ENCODE data around the gene CDY1B. TPM values are rescaled to one million over a fixed set of nuclear protein-coding genes. Genes with fewer than 3 reads are reported as not detected.
"Not testable (repeated sequence)": the region's sequence is repeated elsewhere in the genome, so short reads cannot be mapped to it uniquely, and the experiment has no call there.

The CDY1B gene, protein sequence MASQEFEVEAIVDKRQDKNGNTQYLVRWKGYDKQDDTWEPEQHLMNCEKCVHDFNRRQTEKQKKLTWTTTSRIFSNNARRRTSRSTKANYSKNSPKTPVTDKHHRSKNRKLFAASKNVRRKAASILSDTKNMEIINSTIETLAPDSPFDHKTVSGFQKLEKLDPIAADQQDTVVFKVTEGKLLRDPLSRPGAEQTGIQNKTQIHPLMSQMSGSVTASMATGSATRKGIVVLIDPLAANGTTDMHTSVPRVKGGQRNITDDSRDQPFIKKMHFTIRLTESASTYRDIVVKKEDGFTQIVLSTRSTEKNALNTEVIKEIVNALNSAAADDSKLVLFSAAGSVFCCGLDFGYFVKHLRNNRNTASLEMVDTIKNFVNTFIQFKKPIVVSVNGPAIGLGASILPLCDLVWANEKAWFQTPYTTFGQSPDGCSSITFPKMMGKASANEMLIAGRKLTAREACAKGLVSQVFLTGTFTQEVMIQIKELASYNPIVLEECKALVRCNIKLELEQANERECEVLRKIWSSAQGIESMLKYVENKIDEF
- total RNA-seq = not detected

DNA sequence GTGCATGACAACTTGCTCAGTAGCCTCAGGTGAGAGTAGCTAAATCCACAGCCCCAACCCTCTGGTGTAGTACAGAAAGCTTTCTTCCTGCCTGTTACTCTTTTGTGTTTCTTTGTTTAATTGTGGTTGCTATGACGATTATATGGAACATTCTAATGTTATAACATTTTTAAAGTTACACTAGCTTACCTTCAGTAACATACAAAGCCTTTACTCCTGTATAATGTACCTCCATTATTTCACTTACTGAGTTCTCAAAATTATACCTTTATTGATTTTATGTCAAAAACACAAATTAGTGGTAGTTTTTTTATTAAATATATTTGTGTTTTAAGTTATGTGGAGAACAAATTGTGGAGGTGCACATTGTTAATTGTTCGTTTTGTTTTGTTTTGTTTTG, at the start of gene CDY1B:
Gene CDY1B, minus strand, starts transcription at position 101 of the 400 bp plus-strand sequence. CDS start 331 bp downstream, outside the sequence.
- not testable (repeated sequence) for DNase-seq (ENCODE audit: low spot score in 2 of 2); H3K27ac Mint-ChIP-seq; H3K9me3 Mint-ChIP-seq; H3K36me3 Mint-ChIP-seq; ATAC-seq

DNA sequence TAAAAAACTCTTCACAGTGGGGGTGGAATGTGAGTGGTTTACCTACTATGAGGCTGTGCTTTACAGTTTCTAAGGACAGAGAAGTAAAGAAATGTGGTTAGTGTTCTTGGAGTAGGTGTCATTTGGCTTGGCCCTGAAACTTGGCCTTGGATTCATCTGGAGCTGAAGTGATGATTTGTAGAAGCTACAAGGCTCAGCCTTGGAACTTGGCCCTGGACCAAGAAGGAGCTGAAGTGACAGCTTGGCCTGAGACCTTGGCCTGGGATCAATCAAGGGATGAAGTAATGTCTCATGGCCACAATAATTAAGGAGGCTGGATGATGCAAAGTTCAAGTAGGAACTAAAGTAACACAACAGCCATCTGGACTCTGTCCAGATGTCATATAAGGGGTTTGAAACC, 1.7 kb upstream of the CDY1B start:
- DNase-seq (ENCODE audit: low spot score in 2 of 2); H3K27ac Mint-ChIP-seq; ATAC-seq; H3K9me3 Mint-ChIP-seq; H3K36me3 Mint-ChIP-seq: not testable (repeated sequence)

DNA sequence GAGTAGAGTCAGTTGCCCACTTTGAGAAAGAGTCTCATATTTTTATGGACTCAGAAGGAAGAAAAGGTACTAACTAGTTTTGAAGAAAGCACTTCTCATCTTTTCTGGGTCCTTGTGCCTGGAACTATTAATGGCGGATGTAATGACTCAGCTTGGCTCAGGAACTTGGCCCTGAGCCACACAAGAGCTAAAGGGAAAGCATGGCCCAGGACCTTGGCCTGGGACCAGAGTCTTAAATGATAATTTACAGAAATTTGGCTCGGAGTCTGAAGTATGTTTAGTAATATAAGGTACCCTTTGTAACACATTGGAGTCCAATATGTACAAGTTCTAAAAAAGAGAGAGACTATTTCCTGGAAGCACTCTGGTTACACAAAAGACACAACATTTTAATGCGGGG, 4.6 kb downstream of the CDY1B start:
- H3K36me3 Mint-ChIP-seq, H3K27ac Mint-ChIP-seq: not testable (repeated sequence)

DNA sequence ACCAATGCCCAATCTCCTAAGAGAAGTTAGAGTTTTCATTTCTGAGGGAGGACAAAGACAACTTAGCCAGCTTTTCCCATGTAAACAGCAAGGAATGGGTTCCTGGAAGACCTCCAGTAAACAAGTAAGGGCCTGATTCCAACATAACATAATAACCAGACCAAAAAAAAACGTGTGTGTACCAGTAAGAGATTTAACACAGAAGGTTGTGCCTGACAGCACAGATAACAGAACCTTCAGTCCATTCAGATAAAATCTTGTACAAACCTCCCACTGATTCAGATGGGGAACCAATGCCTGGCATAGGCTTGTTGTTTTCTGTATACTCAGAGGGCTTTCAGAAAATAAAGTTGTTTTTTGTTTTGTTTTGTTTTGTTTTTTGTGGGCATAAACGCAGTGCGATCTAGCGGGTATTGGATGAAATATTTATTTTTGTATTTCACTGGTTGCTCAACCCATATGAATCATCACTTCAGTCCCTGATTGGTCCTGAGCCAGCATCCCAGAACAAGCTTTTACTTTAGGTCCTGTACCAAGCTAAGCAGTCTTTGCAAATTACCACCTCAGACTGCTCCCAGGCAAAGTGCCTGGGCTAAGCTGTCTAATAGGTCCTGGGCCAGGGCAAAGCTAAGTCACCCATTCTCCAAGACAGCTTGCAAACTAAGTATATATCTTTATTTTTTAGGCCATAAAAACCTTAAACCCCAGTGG, 8.7 kb downstream of the CDY1B start:
- not testable (repeated sequence) for DNase-seq (ENCODE audit: low spot score in 2 of 2); H3K9me3 Mint-ChIP-seq; H3K27ac Mint-ChIP-seq; H3K36me3 Mint-ChIP-seq; ATAC-seq

More for the DNA sequence above, 4.6 kb downstream of the CDY1B start:
- not testable (repeated sequence) for DNase-seq (ENCODE audit: low spot score in 2 of 2); H3K9me3 Mint-ChIP-seq; ATAC-seq

DNA sequence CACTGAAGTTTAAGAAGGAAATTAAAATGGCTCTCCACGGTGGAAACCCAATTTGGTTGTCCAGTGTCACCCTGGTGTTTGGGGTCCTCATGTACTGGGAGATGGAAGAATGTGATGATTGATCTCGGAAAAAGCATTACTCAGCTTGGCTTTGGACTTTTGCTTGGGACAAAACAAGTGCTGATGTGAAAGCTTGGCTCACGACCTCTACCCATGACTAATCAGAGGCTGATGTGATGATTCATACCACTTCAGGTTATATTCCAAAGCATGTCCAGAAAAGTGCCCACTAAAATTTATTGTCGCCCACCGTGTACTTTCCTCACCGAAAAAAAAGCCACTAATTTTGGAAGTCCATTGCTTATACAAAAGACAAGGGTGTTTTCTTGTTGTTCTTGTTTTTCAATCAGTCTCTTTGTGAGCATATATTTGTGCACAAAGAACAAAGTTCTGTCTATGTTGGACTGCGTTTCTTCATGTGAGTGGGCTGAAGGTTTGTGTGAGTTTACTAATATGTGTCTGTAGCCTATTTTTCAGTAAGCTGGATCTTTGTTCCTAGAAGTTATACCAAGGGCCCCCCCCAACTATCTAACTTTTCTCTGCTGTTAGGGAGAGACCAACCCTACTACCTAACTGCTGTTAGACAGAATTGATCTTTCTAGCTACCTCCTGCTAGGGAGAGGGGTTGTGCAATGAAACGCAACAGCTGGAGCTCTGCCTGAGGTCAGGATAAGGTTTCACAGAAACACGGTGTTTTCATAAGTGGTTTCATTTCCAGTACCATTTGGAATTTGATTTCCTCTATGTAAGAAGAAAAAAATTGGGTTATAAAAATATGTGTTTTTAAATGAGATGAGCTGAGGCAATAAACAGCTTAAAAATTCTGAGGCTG, 21.4 kb downstream of the CDY1B start:
- ATAC-seq; H3K9me3 Mint-ChIP-seq; H3K27ac Mint-ChIP-seq; H3K36me3 Mint-ChIP-seq; DNase-seq (ENCODE audit: low spot score in 2 of 2): not testable (repeated sequence)

All from activated naive CD4-positive, alpha-beta T cell treated with anti-CD3 and anti-CD28 coated beads, Interleukin-2, amount 50 U/mL, for 72 hours (primary cell).